H1 (cell line): ENCODE measurements around the gene PPFIBP2. TPM values are rescaled to one million over a fixed set of nuclear protein-coding genes. Genes with fewer than 3 reads are reported as not detected.

Experiments
- CTCF ChIA-PET: fragments of 300-600 bp; sonication (Branson Sonifier 250); formaldehyde crosslinking; loops from one replicate; lab custom pipeline; 2021; ENCODE audit not compliant: partially characterized antibody; lab: Charles Lee
- POLR2A ChIA-PET: fragments of 300-600 bp; sonication (Branson Sonifier 250); formaldehyde crosslinking; loops from one replicate; lab custom pipeline; 2021; ENCODE audit warnings: inconsistent platforms; ENCODE audit not compliant: partially characterized antibody; lab: Charles Lee
- DNase-seq, 2 experiments: peaks; one replicate each; pipeline versions ENCODE4 v3.0.0 to v3.0.0-alpha.2; 2010 to 2022; ENCODE audit warnings: low spot score in 2 of 2, low read depth in 1 of 2, mixed read lengths in 1 of 2
- FAIRE-seq: peaks from 2 replicates; lab custom pipeline; 2011; peaks lifted over from hg19 to GRCh38; lab: Jason Lieb, UNC
- H2AFZ ChIP-seq: 2 replicates; pipeline ENCODE4 v1.8.1; 2012; ENCODE audit warnings: low read length, inconsistent platforms
- H2AK5ac ChIP-seq: 2 replicates; pipeline ENCODE4 v1.6.1; 2013; ENCODE audit warnings: low read depth, low read length
- H2BK120ac ChIP-seq: replicated peaks from 2 replicates; pipeline ENCODE3; 2013; ENCODE audit warnings: low read depth, low read length, inconsistent platforms
- H2BK12ac ChIP-seq: 2 replicates; pipeline ENCODE4 v1.6.1; 2013; ENCODE audit warnings: low read depth, low read length
- H2BK15ac ChIP-seq: 2 replicates; pipeline ENCODE4 v1.6.1; 2013; ENCODE audit warnings: low read length
- H2BK20ac ChIP-seq: 2 replicates; pipeline ENCODE4 v1.6.1; 2013; ENCODE audit warnings: low read length
- H2BK5ac ChIP-seq: 2 replicates; pipeline ENCODE4 v1.6.1; 2013; ENCODE audit warnings: low read depth, low read length
- H3K14ac ChIP-seq: 2 replicates; pipeline ENCODE4 v1.6.1; 2013; ENCODE audit warnings: inconsistent platforms; ENCODE audit not compliant: insufficient read length
- H3K18ac ChIP-seq: 2 replicates; pipeline ENCODE4 v1.6.1; 2013; ENCODE audit warnings: low read length; ENCODE audit errors: extremely low read depth
- H3K23ac ChIP-seq: 2 replicates; pipeline ENCODE4 v1.6.1; 2013; ENCODE audit warnings: inconsistent platforms; ENCODE audit not compliant: insufficient read length
- H3K23me2 ChIP-seq: 2 replicates; pipeline ENCODE4 v1.6.1; 2013; ENCODE audit warnings: low read depth, low read length
- H3K27ac ChIP-seq: 2 replicates; pipeline ENCODE4 v1.6.1; 2011; ENCODE audit warnings: low read depth, low read length, inconsistent platforms
- H3K27me3 ChIP-seq, 4 experiments: replicated peaks in 1 of 4; 1 replicate in 1 of 4; 2 replicates in 3 of 4; pipeline versions ENCODE4 v1.6.1 to v1.8.1; 2011 to 2013; ENCODE audit warnings: low read length in 3 of 4, mild to moderate bottlenecking in 3 of 4, inconsistent platforms in 2 of 4, mixed read lengths in 2 of 4, moderate library complexity in 1 of 4; ENCODE audit not compliant: control insufficient read depth in 3 of 4, insufficient read depth in 3 of 4; ENCODE audit errors: extremely low read depth in 1 of 4
- H3K36me3 ChIP-seq, 4 experiments: 2 replicates each; pipeline versions ENCODE4 v1.6.1 to v1.8.1; 2011 to 2013; ENCODE audit warnings: mild to moderate bottlenecking in 4 of 4, low read length in 3 of 4, moderate library complexity in 2 of 4, control low read depth in 1 of 4, inconsistent platforms in 1 of 4; ENCODE audit not compliant: insufficient read depth in 4 of 4, control insufficient read depth in 2 of 4
- H3K4ac ChIP-seq: replicated peaks from 2 replicates; pipeline ENCODE3; 2013; ENCODE audit warnings: low read length, low read depth, mixed read lengths, inconsistent platforms; ENCODE audit not compliant: insufficient read length
- H3K4me1 ChIP-seq, 4 experiments: replicated peaks in 1 of 4; 1 replicate in 1 of 4; 2 replicates in 3 of 4; pipeline versions ENCODE4 v1.6.1 to v1.8.1; 2011 to 2013; ENCODE audit warnings: low read length in 3 of 4, inconsistent platforms in 2 of 4, mixed read lengths in 1 of 4; ENCODE audit not compliant: insufficient read depth in 4 of 4, control insufficient read depth in 3 of 4
- H3K4me2 ChIP-seq, 2 experiments: 2 replicates each; pipeline versions ENCODE4 v1.6.1 to v1.8.1; 2011 to 2013; ENCODE audit warnings: low read depth in 2 of 2, low read length in 2 of 2, control low read depth in 1 of 2, inconsistent platforms in 1 of 2, mild to moderate bottlenecking in 1 of 2; ENCODE audit not compliant: insufficient read depth in 1 of 2
- H3K4me3 ChIP-seq, 4 experiments: fragments of 200-600, 300-600 bp in 1 of 4; sonication (generic), shearing (Covaris generic), sonication (Bioruptor Twin) in 1 of 4; 2 replicates each; pipeline versions ENCODE4 v1.5.1 to v1.8.1; 2011 to 2016; ENCODE audit warnings: low read length in 4 of 4, low read depth in 3 of 4, control low read depth in 2 of 4, inconsistent platforms in 2 of 4, mild to moderate bottlenecking in 2 of 4, mixed read lengths in 1 of 4, moderate library complexity in 1 of 4; ENCODE audit not compliant: insufficient read depth in 2 of 4; ENCODE audit errors: extremely low read depth in 1 of 4
- H3K56ac ChIP-seq: replicated peaks from 2 replicates; pipeline ENCODE3; 2013; ENCODE audit warnings: low read depth, mild to moderate bottlenecking, mixed read lengths, low read length, inconsistent platforms; ENCODE audit not compliant: insufficient read length
- H3K79me1 ChIP-seq: 2 replicates; pipeline ENCODE4 v1.6.1; 2013; ENCODE audit warnings: low read depth, low read length, control low read depth
- H3K79me2 ChIP-seq, 2 experiments: 2 replicates each; pipeline versions ENCODE4 v1.6.1 to v1.8.1; 2012 to 2013; ENCODE audit warnings: low read length in 2 of 2, mild to moderate bottlenecking in 2 of 2, inconsistent platforms in 1 of 2; ENCODE audit not compliant: insufficient read depth in 2 of 2, control insufficient read depth in 1 of 2
- H3K9ac ChIP-seq, 4 experiments: replicated peaks in 1 of 4; 1 replicate in 1 of 4; 2 replicates in 3 of 4; pipeline versions ENCODE4 v1.6.1 to v1.8.1; 2011 to 2013; ENCODE audit warnings: low read depth in 3 of 4, low read length in 3 of 4, control low read depth in 2 of 4, mild to moderate bottlenecking in 2 of 4, moderate library complexity in 2 of 4, inconsistent platforms in 1 of 4; ENCODE audit errors: extremely low read depth in 1 of 4
- H3K9me3 ChIP-seq, 2 experiments: 2 replicates each; pipeline versions ENCODE4 v1.6.1 to v1.8.1; 2012 to 2013; ENCODE audit warnings: mild to moderate bottlenecking in 2 of 2, moderate library complexity in 2 of 2, control low read depth in 1 of 2, inconsistent platforms in 1 of 2, low read depth in 1 of 2, low read length in 1 of 2, mixed read lengths in 1 of 2; ENCODE audit not compliant: insufficient read depth in 2 of 2
- H4K20me1 ChIP-seq, 2 experiments: replicated peaks in 1 of 2; 2 replicates each; pipeline versions ENCODE3 to v1.8.1; 2011 to 2013; ENCODE audit warnings: inconsistent platforms in 2 of 2, low read length in 2 of 2, mild to moderate bottlenecking in 1 of 2; ENCODE audit not compliant: insufficient read depth in 2 of 2, control insufficient read depth in 1 of 2
- H4K5ac ChIP-seq: 2 replicates; pipeline ENCODE4 v1.6.1; 2013; ENCODE audit warnings: low read length, low read depth, mixed read lengths, inconsistent platforms; ENCODE audit not compliant: insufficient read length
- H4K8ac ChIP-seq: 2 replicates; pipeline ENCODE4 v1.8.0; 2013; ENCODE audit warnings: mild to moderate bottlenecking, moderate library complexity, low read length, inconsistent platforms; ENCODE audit not compliant: insufficient read depth; ENCODE audit errors: extremely low read depth
- H4K91ac ChIP-seq: replicated peaks from 2 replicates; pipeline ENCODE3; 2013; ENCODE audit warnings: low read length, mixed read lengths, inconsistent platforms; ENCODE audit not compliant: insufficient read length
- BCL11A ChIP-seq, 2 experiments: IDR thresholded peaks; one replicate each; pipeline ENCODE4 v1.6.1; 2011; ENCODE audit warnings: low read depth in 2 of 2, low read length in 2 of 2, mild to moderate bottlenecking in 2 of 2
- CEBPB ChIP-seq: IDR thresholded peaks from 2 replicates; pipeline ENCODE4 v1.6.1; 2012; ENCODE audit warnings: low read depth, low read length
- RFX5 ChIP-seq: IDR thresholded peaks from 2 replicates; pipeline ENCODE4 v1.6.1; 2011; ENCODE audit warnings: low read depth, low read length, improper control_type of control experiment, borderline replicate concordance
- SUZ12 ChIP-seq: fragments of 200-600 bp; sonication (generic); IDR thresholded peaks from 2 replicates; pipeline ENCODE4 v1.6.1; 2012; ENCODE audit warnings: mild to moderate bottlenecking, inconsistent platforms, low read length, moderate library complexity, mixed read lengths
- whole genome bisulfite sequencing, 2 experiments: shearing (Covaris generic) in 1 of 2; methylation state at CpG; one replicate each; pipeline versions ENCODE4 v1.1.6 to v1.1.7; 2013 to 2015; ENCODE audit warnings: low lambda C conversion rate in 2 of 2, mixed read lengths in 2 of 2, inconsistent platforms in 1 of 2, low coverage in 1 of 2, missing lambda C conversion rate in 1 of 2; ENCODE audit not compliant: insufficient replicate concordance in 2 of 2, insufficient coverage in 1 of 2, insufficient read length in 1 of 2; ENCODE audit errors: extremely low coverage in 1 of 2, missing lambda C conversion rate in 1 of 2; 5-methylcytosine and 5-hydroxymethylcytosine counted together
- polyA plus RNA-seq, 7 experiments: library from polyadenylated mRNA; depleted of rRNA in 3 of 7; stranded (reverse) in 5 of 7; unstranded in 2 of 7; fragments of >200 nt in 5 of 7; fragments of 200-250 nt in 2 of 7; gene quantifications; 1 replicate in 5 of 7; 2 replicates in 1 of 7; 4 replicates in 1 of 7; pipeline versions ENCODE4 v1.2.1 to v1.2.3, GENCODE V29; 2011 to 2013; ENCODE audit warnings: missing spikeins in 2 of 7, mixed read lengths in 2 of 7
- total RNA-seq: library from RNA; stranded (reverse); fragmentation: NEBNext Ultra II Directional; extraction: Animal tissue kit (Norgen Biotek cat#: 25700); gene quantifications from 2 replicates; pipeline ENCODE4 v1.2.1, GENCODE V29; 2021

PPFIBP2 gene
- total and polyA plus RNA-seq, 2 of the 8 experiments (the other 6 are each of a cell fraction or from before 2014, with no cell fraction given), result 5.5 to 9.8 TPM

GRCh38 chr11:7500251-7500650 is 13.5 kb upstream of the PPFIBP2 start:
- Histone ChIP-seq H4K91ac (no peak overlapping the region), H3K9ac (no peak overlapping the region), H3K9me3 (no peaks in the 10 kb centered on the region), H3K79me1 (no peaks in the 10 kb centered on the region), H2AFZ (no peak overlapping the region), H2BK12ac (no peak overlapping the region), H4K20me1 (no peaks in the 10 kb centered on the region), H3K23me2 (no peaks in the 10 kb centered on the region), H4K5ac (no peak overlapping the region), H3K4ac (no peak overlapping the region), H3K23ac (no peak overlapping the region), H3K36me3 (no peaks in the 10 kb centered on the region), H2BK20ac (no peak overlapping the region), H2BK120ac (no peak overlapping the region), H2BK15ac (no peak overlapping the region), H3K4me3 (no peak overlapping the region), H3K56ac (no peak overlapping the region), H3K27me3 (peaks cover 0 to 1% (median 0%) of the 10 kb centered on the region in 4 experiments; a peak in 1 of 7 replicates), H3K4me1 (peaks cover 0 to 5% (median 2%) of the 10 kb centered on the region in 4 experiments; a peak in 2 of 7 replicates), H3K18ac (no peak overlapping the region), H3K4me2 (no peak overlapping the region), H3K79me2 (no peaks in the 10 kb centered on the region), H2BK5ac (no peak overlapping the region), H4K8ac (no peak overlapping the region; the same call in 1 of the 2 replicates), H2AK5ac (no peak overlapping the region), H3K27ac (no peak overlapping the region), H3K14ac (no peak overlapping the region)
- WGBS, 2 experiments, result 95% methylated on average over 3 of the region's 3 CpGs; no CpG with 5 or more reads in 1 of the 2 experiments
- ChIA-PET POLR2A (interaction anchor here (0.9 kb wide), 1 partner anchor 12 kb away, joined by 3 read pairs; no protein-coding TSS in a partner anchor), CTCF (interaction anchor here (1.1 to 1.9 kb wide), 4 partner anchors 10 to 358 kb away, joined by 3 to 8 read pairs (median 4); no protein-coding TSS in a partner anchor)
- FAIRE-seq (no peak), DNase-seq (no peak)
- TF ChIP-seq SUZ12 (no peak), RFX5 (no peak), BCL11A (IDR thresholded peaks at IDR 0.05; ENCODE audit: low read depth in 2 of 2, low read length in 2 of 2) (no peak), CEBPB (no peak)
